Rectal smooth muscle tissue (tissue), 1 donor: Measurements from ENCODE around the gene PYGB.
"Not testable (repeated sequence)": the region's sequence is repeated elsewhere in the genome, so short reads cannot be mapped to it uniquely, and the experiment has no call there.

Experiments used
- H3K27ac ChIP-seq: one replicate; pipeline ENCODE4 v1.7.0; 2013; ENCODE audit warnings: low read depth, low read length, inconsistent platforms
- H3K27me3 ChIP-seq: one replicate; pipeline ENCODE4 v1.7.0; 2013; ENCODE audit warnings: low read length; ENCODE audit not compliant: control insufficient read depth, insufficient read depth
- H3K36me3 ChIP-seq: one replicate; pipeline ENCODE4 v1.7.0; 2013; ENCODE audit warnings: low read length; ENCODE audit not compliant: control insufficient read depth, insufficient read depth
- H3K4me1 ChIP-seq: one replicate; pipeline ENCODE4 v1.7.0; 2013; ENCODE audit warnings: low read length; ENCODE audit not compliant: control insufficient read depth, insufficient read depth
- H3K4me3 ChIP-seq: one replicate; pipeline ENCODE4 v1.7.0; 2013; ENCODE audit warnings: low read length
- H3K9ac ChIP-seq: one replicate; pipeline ENCODE4 v1.7.0; 2013; ENCODE audit warnings: low read length

Gene PYGB

GRCh38 chr20:25257756-25258475 lies 10.0 kb downstream of the PYGB start:
- H3K4me1 ChIP-seq: peaks cover 26% of the 10 kb centered on the region
- no peak overlapping the region for H3K4me3 ChIP-seq
- H3K27me3 ChIP-seq: no peaks in the 10 kb centered on the region
- H3K36me3 ChIP-seq: peaks cover 9% of the 10 kb centered on the region
- H3K27ac ChIP-seq: no peak overlapping the region
- H3K9ac ChIP-seq: no peak overlapping the region

- peaks cover 25% of the 10 kb centered on the region for H3K4me1 ChIP-seq
- no peak overlapping the region for H3K4me3 ChIP-seq
- no peak overlapping the region for H3K27ac ChIP-seq
- H3K36me3 ChIP-seq: peaks cover 9% of the 10 kb centered on the region
- H3K27me3 ChIP-seq: no peaks in the 10 kb centered on the region
- no peak overlapping the region for H3K9ac ChIP-seq
These were observed 10.6 kb downstream of the PYGB start for GRCh38 chr20:25258476-25258805.

GRCh38 chr20:25258828-25259227 lies 10.9 kb downstream of the PYGB start:
- H3K4me1 ChIP-seq: peaks cover 25% of the 10 kb centered on the region

GRCh38 chr20:25259358-25259757 lies 11.5 kb downstream of the PYGB start:
- Histone ChIP-seq H3K27ac (no peak overlapping the region), H3K27me3 (no peaks in the 10 kb centered on the region), H3K4me1 (peaks cover 24% of the 10 kb centered on the region), H3K36me3 (peaks cover 9% of the 10 kb centered on the region), H3K9ac (no peak overlapping the region), H3K4me3 (no peak overlapping the region)

More at GRCh38 chr20:25258828-25259227, 10.9 kb downstream of the PYGB start:
- Histone ChIP-seq H3K36me3 (peaks cover 9% of the 10 kb centered on the region), H3K27me3 (no peaks in the 10 kb centered on the region), H3K27ac (no peak overlapping the region), H3K4me3 (no peak overlapping the region), H3K9ac (no peak overlapping the region)

- no peak overlapping the region for H3K4me3 ChIP-seq
- H3K27ac ChIP-seq: no peak overlapping the region
- H3K4me1 ChIP-seq: peaks cover 20% of the 10 kb centered on the region
- no peak overlapping the region for H3K9ac ChIP-seq
- no peaks in the 10 kb centered on the region for H3K27me3 ChIP-seq
- H3K36me3 ChIP-seq: peaks cover 9% of the 10 kb centered on the region
These were observed 11.9 kb downstream of the PYGB start for GRCh38 chr20:25259788-25260254.

GRCh38 chr20:25260770-25261437 lies 13.0 kb downstream of the PYGB start:
- H3K27ac ChIP-seq, H3K36me3 ChIP-seq, H3K27me3 ChIP-seq, H3K4me3 ChIP-seq, H3K9ac ChIP-seq: not testable (repeated sequence)
- peaks cover 19% of the 10 kb centered on the region for H3K4me1 ChIP-seq

GRCh38 chr20:25269057-25269832 lies 21.4 kb downstream of the PYGB start:
- no peak overlapping the region for H3K9ac ChIP-seq
- peaks cover 23% of the 10 kb centered on the region for H3K36me3 ChIP-seq
- no peak overlapping the region for H3K27ac ChIP-seq
- peaks cover 13% of the 10 kb centered on the region for H3K4me1 ChIP-seq
- no peak overlapping the region for H3K4me3 ChIP-seq
- H3K27me3 ChIP-seq: no peaks in the 10 kb centered on the region

- H3K36me3 ChIP-seq: peaks cover 28% of the 10 kb centered on the region
- H3K4me1 ChIP-seq: peaks cover 13% of the 10 kb centered on the region
- H3K9ac ChIP-seq: no peak overlapping the region
- H3K4me3 ChIP-seq: no peak overlapping the region
- no peaks in the 10 kb centered on the region for H3K27me3 ChIP-seq
- H3K27ac ChIP-seq: no peak overlapping the region
These were observed 21.9 kb downstream of the PYGB start for GRCh38 chr20:25269833-25270170.

GRCh38 chr20:25270829-25271251 lies 23.0 kb downstream of the PYGB start:
- Histone ChIP-seq H3K27me3 (no peaks in the 10 kb centered on the region), H3K4me1 (peaks cover 13% of the 10 kb centered on the region), H3K4me3 (no peak overlapping the region), H3K36me3 (peaks cover 34% of the 10 kb centered on the region), H3K9ac (no peak overlapping the region), H3K27ac (peak overlapping the region; percentile 88)

- peak overlapping the region; percentile 88 for H3K27ac ChIP-seq
These were observed 23.8 kb downstream of the PYGB start for GRCh38 chr20:25271486-25272222.

GRCh38 chr20:25272223-25273000 lies 24.5 kb downstream of the PYGB start:
- H3K27ac ChIP-seq: peak overlapping the region; percentile 88
- peaks cover 37% of the 10 kb centered on the region for H3K36me3 ChIP-seq
- H3K4me3 ChIP-seq: no peak overlapping the region
- no peaks in the 10 kb centered on the region for H3K27me3 ChIP-seq
- H3K4me1 ChIP-seq: peaks cover 13% of the 10 kb centered on the region
- no peak overlapping the region for H3K9ac ChIP-seq

More at GRCh38 chr20:25271486-25272222, 23.8 kb downstream of the PYGB start:
- H3K36me3 ChIP-seq: peaks cover 35% of the 10 kb centered on the region
- H3K4me3 ChIP-seq: no peak overlapping the region
- peaks cover 13% of the 10 kb centered on the region for H3K4me1 ChIP-seq
- H3K9ac ChIP-seq: no peak overlapping the region
- H3K27me3 ChIP-seq: no peaks in the 10 kb centered on the region
